Activated naive CD4-positive, alpha-beta T cell treated with anti-CD3 and anti-CD28 coated beads, Interleukin-2, amount 10 ng/mL, durations not matched to agents 7 days and 5 days (primary cell): ENCODE results near the gene CD160.
"Not testable (repeated sequence)": the region's sequence is repeated elsewhere in the genome, so short reads cannot be mapped to it uniquely, and the experiment has no call there.

Source experiments
- CTCF ChIA-PET: fragments of 350-600 bp; sonication (Branson Sonifier 250); formaldehyde crosslinking; loops from one replicate; lab custom pipeline; 2021; ENCODE audit warnings: antibody characterized with exemption; lab: Charles Lee
- DNase-seq: peaks from one replicate; pipeline ENCODE4 v3.0.0-alpha.2; 2020
- H3K27ac Mint-ChIP-seq: one replicate; pipeline ENCODE4 v1.8.0; 2021; ENCODE audit warnings: mild to moderate bottlenecking, moderate library complexity, mixed read lengths
- H3K27me3 Mint-ChIP-seq: one replicate; pipeline ENCODE4 v1.8.0; 2021; ENCODE audit warnings: mild to moderate bottlenecking, mixed read lengths
- H3K36me3 Mint-ChIP-seq: one replicate; pipeline ENCODE4 v1.8.0; 2021; ENCODE audit warnings: mixed read lengths
- H3K4me1 Mint-ChIP-seq: one replicate; pipeline ENCODE4 v1.8.0; 2021; ENCODE audit warnings: mixed read lengths
- H3K4me3 Mint-ChIP-seq: one replicate; pipeline ENCODE4 v1.8.0; 2021; ENCODE audit warnings: mild to moderate bottlenecking, moderate library complexity, mixed read lengths
- H3K9me3 Mint-ChIP-seq: one replicate; pipeline ENCODE4 v1.8.0; 2021; ENCODE audit warnings: mixed read lengths

The CD160 gene

GRCh38 chr1:145758575-145758974, 39.3 kb downstream of the CD160 start:
- peaks cover 17% of the 10 kb centered on the region for H3K9me3 Mint-ChIP-seq
- CTCF ChIA-PET, result interaction anchor here (0.8 to 1.5 kb wide), 3 partner anchors 18 to 87 kb away, joined by 3 to 6 read pairs (median 3); partner anchors contain the start of gene NUDT17
- peaks cover 64% of the 10 kb centered on the region for H3K36me3 Mint-ChIP-seq

GRCh38 chr1:145759721-145760120, 40.4 kb downstream of the CD160 start:
- H3K36me3 Mint-ChIP-seq, result peaks cover 65% of the 10 kb centered on the region
- DNase-seq, result no peak
- no peak overlapping the region for H3K4me3 Mint-ChIP-seq
- no peaks in the 10 kb centered on the region for H3K27me3 Mint-ChIP-seq
- H3K27ac Mint-ChIP-seq, result no peak overlapping the region
- CTCF ChIA-PET, result no interaction called here
- H3K9me3 Mint-ChIP-seq, result peaks cover 17% of the 10 kb centered on the region
- no peaks in the 10 kb centered on the region for H3K4me1 Mint-ChIP-seq

More at GRCh38 chr1:145758575-145758974, 39.3 kb downstream of the CD160 start:
- Mint-ChIP-seq H3K4me3 (no peak overlapping the region), H3K4me1 (no peaks in the 10 kb centered on the region), H3K27ac (no peak overlapping the region), H3K27me3 (no peaks in the 10 kb centered on the region)
- no peak for DNase-seq

DNA sequence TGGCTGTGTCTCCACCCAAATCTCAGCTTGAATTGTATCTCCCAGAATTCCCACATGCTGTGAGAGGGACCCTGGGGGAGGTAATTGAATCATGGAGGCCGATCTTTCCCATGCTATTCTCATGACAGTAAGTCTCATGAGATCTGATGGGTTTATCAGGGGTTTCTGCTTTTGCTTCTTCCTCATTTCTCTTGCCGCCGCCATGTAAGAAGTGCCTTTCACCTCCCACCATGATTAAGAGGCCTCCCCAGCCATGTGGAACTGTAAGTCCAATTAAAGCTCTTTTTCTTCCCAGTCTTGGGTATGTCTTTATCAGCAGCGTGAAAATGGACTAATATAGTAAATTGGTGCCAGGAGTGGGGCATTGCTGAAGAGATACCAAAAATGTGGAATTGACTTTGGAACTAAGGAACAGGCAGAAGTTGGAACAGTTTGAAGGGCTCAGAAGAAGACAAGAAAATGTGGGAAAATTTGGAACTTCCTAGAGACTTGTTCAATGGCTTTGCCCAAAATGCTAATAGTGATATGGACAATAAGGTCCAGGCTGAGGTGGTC, 41.2 kb downstream of the CD160 start:
- H3K4me3 Mint-ChIP-seq, H3K4me1 Mint-ChIP-seq: not testable (repeated sequence)
- CTCF ChIA-PET, result interaction anchor here (1.9 kb wide), 1 partner anchor 89 kb away, joined by 3 read pairs; no protein-coding TSS in a partner anchor

DNA sequence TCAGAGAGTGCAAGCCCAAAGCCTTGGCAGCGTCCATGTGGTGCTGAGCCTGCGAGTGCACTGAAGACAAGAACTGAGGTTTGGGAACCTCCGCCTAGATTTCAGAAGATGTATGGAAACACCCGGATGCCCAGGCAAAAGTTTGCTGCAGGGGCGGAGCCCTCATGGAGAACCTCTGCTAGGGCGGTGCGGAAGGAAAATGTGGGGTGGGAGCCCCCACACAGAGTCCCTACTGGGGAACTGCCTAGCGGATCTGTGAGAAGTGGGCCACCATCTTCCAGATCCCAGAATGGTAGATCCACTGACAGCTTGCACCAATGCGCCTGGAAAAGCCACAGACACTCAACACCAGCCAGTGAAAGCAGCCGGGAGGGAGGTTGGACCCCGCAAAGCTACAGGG, 42.2 kb downstream of the CD160 start:
- H3K27ac Mint-ChIP-seq, H3K4me3 Mint-ChIP-seq, DNase-seq, H3K4me1 Mint-ChIP-seq, H3K27me3 Mint-ChIP-seq: not testable (repeated sequence)
- CTCF ChIA-PET, result interaction anchor here (1.9 kb wide), 1 partner anchor 88 kb away, joined by 3 read pairs; no protein-coding TSS in a partner anchor
- Mint-ChIP-seq H3K36me3 (peaks cover 57% of the 10 kb centered on the region), H3K9me3 (peaks cover 17% of the 10 kb centered on the region)

More for the DNA sequence above, 41.2 kb downstream of the CD160 start:
- H3K27ac Mint-ChIP-seq, H3K27me3 Mint-ChIP-seq, DNase-seq: not testable (repeated sequence)
- Mint-ChIP-seq H3K36me3 (peaks cover 61% of the 10 kb centered on the region), H3K9me3 (peaks cover 17% of the 10 kb centered on the region)

DNA sequence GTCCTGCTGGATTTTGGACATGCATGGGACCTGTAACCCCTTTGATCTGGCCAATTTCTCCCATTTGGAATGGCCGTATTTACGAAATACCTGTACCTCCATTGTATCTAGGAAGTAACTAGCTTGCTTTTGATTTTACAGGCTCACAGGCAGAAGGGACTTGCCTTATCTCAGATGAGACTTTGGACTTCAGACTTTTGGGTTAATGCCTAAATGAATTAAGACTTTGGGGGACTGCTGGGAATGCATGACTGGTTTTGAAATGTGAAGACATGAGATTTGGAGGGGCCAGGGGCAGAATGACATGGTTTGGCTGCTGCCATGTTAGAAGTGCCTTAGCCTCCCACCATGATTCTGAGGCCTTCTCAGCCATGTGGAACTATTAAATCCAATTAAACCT, 42.7 kb downstream of the CD160 start:
- peaks cover 17% of the 10 kb centered on the region for H3K9me3 Mint-ChIP-seq
- not testable (repeated sequence) for H3K27me3 Mint-ChIP-seq, H3K27ac Mint-ChIP-seq, H3K4me1 Mint-ChIP-seq, DNase-seq, H3K4me3 Mint-ChIP-seq
- H3K36me3 Mint-ChIP-seq, result peaks cover 55% of the 10 kb centered on the region
- CTCF ChIA-PET, result interaction anchor here (1.9 kb wide), 1 partner anchor 87 kb away, joined by 3 read pairs; no protein-coding TSS in a partner anchor

DNA sequence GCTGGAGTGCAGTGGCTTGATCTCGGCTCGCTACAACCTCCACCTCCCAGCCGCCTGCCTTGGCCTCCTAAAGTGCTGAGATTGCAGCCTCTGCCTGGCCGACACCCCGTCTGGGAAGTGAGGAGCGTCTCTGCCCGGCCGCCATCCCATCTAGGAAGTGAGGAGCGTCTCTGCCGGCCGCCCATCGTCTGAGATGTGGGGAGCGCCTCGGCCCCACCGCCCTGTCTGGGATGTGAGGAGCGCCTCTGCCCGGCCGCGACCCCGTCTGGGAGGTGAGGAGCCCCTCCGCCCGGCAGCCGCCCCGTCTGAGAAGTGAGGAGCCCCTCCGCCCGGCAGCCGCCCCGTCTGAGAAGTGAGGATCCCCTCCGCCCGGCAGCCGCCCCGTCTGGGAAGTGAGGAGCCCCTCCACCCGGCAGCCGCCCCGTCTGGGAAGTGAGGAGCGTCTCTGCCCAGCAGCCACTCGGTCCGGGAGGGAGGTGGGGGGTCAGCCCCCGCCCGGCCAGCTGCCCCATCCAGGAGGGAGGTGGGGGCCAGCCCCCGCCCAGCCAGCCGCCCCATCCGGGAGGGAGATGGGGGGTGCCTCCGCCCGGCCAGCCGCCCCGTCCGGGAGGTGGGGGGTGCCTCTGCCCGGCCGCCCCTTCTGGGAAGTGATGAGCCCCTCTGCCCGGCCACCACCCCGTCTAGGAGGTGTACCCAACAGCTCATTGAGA, 45.1 kb downstream of the CD160 start:
- not testable (repeated sequence) for H3K27me3 Mint-ChIP-seq

GRCh38 chr1:145765127-145765526, 45.8 kb downstream of the CD160 start:
- H3K27me3 Mint-ChIP-seq, CTCF ChIA-PET, H3K4me1 Mint-ChIP-seq, H3K4me3 Mint-ChIP-seq, DNase-seq, H3K27ac Mint-ChIP-seq: not testable (repeated sequence)
- peaks cover 17% of the 10 kb centered on the region for H3K9me3 Mint-ChIP-seq
- peaks cover 45% of the 10 kb centered on the region for H3K36me3 Mint-ChIP-seq

More for the DNA sequence above, 45.1 kb downstream of the CD160 start:
- H3K4me3 Mint-ChIP-seq, H3K4me1 Mint-ChIP-seq, H3K27ac Mint-ChIP-seq, DNase-seq, CTCF ChIA-PET: not testable (repeated sequence)
- peaks cover 17% of the 10 kb centered on the region for H3K9me3 Mint-ChIP-seq
- H3K36me3 Mint-ChIP-seq, result peaks cover 52% of the 10 kb centered on the region

DNA sequence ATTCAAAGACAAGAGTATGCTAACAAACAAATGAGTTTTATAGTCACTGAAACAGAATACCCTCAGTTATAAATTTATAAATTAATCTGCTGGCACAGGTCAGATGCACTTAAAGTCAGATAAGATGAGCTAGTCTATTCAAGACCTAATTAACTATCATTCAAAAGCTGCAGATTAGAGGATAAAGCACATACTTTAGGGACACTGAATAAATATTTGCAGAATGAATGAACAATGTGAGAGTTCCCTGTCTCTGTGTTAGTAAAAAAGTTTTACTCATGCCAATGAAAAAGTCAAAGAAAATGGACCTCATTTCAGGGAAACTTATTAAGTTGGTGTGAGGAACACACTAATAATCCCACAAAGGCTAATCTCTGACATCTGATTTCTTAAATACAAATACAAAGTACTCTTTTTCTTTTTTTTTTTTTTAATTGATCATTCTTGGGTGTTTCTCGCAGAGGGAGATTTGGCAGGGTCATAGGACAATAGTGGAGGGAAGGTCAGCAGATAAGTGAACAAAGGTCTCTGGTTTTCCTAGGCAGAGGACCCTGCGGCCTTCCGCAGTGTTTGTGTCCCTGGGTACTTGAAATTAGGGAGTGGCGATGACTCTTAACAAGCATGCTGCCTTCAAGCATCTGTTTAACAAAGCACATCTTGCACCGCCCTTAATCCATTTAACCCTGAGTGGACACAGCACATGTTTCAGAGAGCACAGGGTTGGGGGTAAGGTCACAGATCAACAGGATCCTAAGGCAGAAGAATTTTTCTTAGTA, 46.5 kb downstream of the CD160 start:
- H3K27me3 Mint-ChIP-seq, H3K27ac Mint-ChIP-seq, DNase-seq, H3K4me1 Mint-ChIP-seq, H3K4me3 Mint-ChIP-seq, CTCF ChIA-PET: not testable (repeated sequence)
- H3K9me3 Mint-ChIP-seq, result peaks cover 12% of the 10 kb centered on the region
- H3K36me3 Mint-ChIP-seq, result peaks cover 39% of the 10 kb centered on the region

DNA sequence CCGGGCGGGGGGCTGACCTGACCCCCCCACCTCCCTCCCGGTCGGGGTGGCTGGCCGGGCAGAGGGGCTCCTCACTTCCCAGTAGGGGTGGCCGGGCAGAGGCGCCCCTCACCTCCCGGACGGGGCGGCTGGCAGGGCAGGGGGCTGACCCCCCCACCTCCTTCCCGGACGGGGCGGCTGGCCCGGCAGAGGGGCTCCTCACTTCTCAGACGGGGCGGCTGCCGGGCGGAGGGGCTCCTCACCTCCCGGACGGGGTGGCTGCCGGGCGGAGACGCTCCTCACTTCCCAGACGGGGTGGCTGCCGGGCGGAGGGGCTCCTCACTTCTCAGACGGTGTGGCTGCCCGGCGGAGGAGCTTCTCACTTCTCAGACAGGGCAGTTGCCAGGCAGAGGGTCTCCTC, 47.6 kb downstream of the CD160 start:
- CTCF ChIA-PET, H3K4me1 Mint-ChIP-seq, H3K4me3 Mint-ChIP-seq, DNase-seq, H3K27me3 Mint-ChIP-seq, H3K27ac Mint-ChIP-seq, H3K9me3 Mint-ChIP-seq: not testable (repeated sequence)
- H3K36me3 Mint-ChIP-seq, result peaks cover 38% of the 10 kb centered on the region

- CTCF ChIA-PET, result not testable (repeated sequence)
Measured at GRCh38 chr1:145768004-145768403, 48.7 kb downstream of the CD160 start.

GRCh38 chr1:145771056-145771455, 51.8 kb downstream of the CD160 start:
- CTCF ChIA-PET, result no interaction called here
- no peaks in the 10 kb centered on the region for H3K9me3 Mint-ChIP-seq
- H3K4me1 Mint-ChIP-seq, result peaks cover 9% of the 10 kb centered on the region
- no peaks in the 10 kb centered on the region for H3K27me3 Mint-ChIP-seq
- H3K4me3 Mint-ChIP-seq, result no peak overlapping the region
- peaks cover 34% of the 10 kb centered on the region for H3K36me3 Mint-ChIP-seq
- no peak for DNase-seq
- no peak overlapping the region for H3K27ac Mint-ChIP-seq

More at GRCh38 chr1:145768004-145768403, 48.7 kb downstream of the CD160 start:
- not testable (repeated sequence) for H3K4me3 Mint-ChIP-seq, H3K27ac Mint-ChIP-seq, H3K4me1 Mint-ChIP-seq, DNase-seq, H3K9me3 Mint-ChIP-seq, H3K27me3 Mint-ChIP-seq
- H3K36me3 Mint-ChIP-seq, result peaks cover 39% of the 10 kb centered on the region

GRCh38 chr1:145773423-145773822, 54.1 kb downstream of the CD160 start:
- Mint-ChIP-seq H3K9me3 (no peaks in the 10 kb centered on the region), H3K27me3 (no peaks in the 10 kb centered on the region), H3K4me3 (no peak overlapping the region), H3K27ac (no peak overlapping the region), H3K36me3 (peaks cover 31% of the 10 kb centered on the region), H3K4me1 (peaks cover 9% of the 10 kb centered on the region)
- CTCF ChIA-PET, result interaction anchor here (1.2 to 1.3 kb wide), 2 partner anchors 13 to 52 kb away, joined by 3 read pairs; no protein-coding TSS in a partner anchor
- DNase-seq, result no peak

DNA sequence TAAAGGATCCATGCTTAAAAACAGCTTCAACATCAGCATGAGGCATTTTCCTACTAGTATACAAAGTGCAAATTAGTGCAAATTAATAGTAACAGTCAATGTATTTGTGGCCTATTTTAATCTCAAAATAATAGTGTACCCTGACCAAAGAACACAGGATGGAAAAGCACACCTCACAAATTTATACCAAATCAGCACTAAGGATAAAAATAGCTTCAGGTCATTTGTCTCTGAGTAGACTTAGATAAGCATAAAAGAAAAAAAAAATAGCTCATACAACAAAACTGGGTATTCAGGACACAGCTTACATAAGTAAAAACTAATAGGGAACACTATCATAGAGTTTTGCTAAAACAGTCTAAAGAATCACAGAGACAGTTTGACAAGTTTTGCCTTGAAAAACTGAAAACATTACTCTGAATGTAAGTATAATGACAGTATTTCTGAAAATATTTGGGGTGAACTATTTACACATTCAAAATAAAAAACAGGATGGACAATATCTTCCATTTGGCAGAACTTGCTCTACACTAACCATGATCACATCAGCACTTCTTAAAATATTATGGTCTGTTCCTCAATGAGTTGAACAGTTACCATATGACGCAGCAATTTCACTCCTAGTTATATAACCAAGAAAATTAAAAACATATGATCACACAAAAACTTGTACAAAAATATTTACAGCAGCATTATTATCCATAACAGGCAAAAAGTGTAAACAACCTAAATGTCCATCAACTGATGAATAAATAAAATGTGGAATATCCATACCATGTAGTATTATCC, 58.3 kb downstream of the CD160 start:
- Mint-ChIP-seq H3K27ac (no peak overlapping the region), H3K27me3 (no peaks in the 10 kb centered on the region), H3K36me3 (peaks cover 22% of the 10 kb centered on the region), H3K4me3 (no peak overlapping the region), H3K4me1 (peaks cover 9% of the 10 kb centered on the region), H3K9me3 (no peaks in the 10 kb centered on the region)
- CTCF ChIA-PET, result no interaction called here
- DNase-seq, result no peak

DNA sequence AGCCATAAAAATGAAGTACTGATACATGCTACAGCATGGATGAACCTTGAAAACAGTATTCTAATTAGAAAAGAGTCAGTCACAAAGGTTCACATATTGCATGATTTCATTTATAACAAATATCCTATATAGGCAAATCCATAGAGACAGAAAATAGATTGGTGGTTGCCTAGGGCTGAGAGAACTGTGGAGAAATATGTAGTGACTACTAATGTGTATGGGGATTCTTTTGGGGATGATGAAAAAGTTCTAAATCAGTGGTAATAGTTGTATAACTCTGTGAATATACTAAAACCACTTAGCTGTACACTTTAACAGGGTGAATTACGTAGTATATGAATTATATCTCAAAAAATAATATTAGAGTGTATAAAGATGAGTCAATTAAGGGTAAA, 58.8 kb downstream of the CD160 start:
- Mint-ChIP-seq H3K27me3 (no peaks in the 10 kb centered on the region), H3K27ac (no peak overlapping the region), H3K4me1 (peaks cover 9% of the 10 kb centered on the region), H3K4me3 (no peak overlapping the region), H3K9me3 (no peaks in the 10 kb centered on the region), H3K36me3 (peaks cover 19% of the 10 kb centered on the region)
- no peak for DNase-seq
- CTCF ChIA-PET, result no interaction called here
